ENCODE data around the gene SIAH3. TPM values are rescaled to one million over a fixed set of nuclear protein-coding genes. Genes with fewer than 3 reads are reported as not detected.
"Not testable (repeated sequence)": the region's sequence is repeated elsewhere in the genome, so short reads cannot be mapped to it uniquely, and the experiment has no call there.

SIAH3 gene
- total RNA-seq, 2 experiments from 2014 or later = 1.3 to 1.6 TPM

- no peak overlapping the region for H3K27ac ChIP-seq (ENCODE audit: low read depth in 1 of 2, low read length in 2 of 2)
- Mint-ChIP-seq H3K4me1 (ENCODE audit: low read depth) (peaks cover 9% of the 10 kb centered on the region), H3K27me3 (no peaks in the 10 kb centered on the region), H3K4me3 (no peak overlapping the region), H3K36me3 (ENCODE audit: low read depth) (peaks cover 4% of the 10 kb centered on the region), H3K27ac (no peak overlapping the region), H3K9me3 (no peaks in the 10 kb centered on the region)
- ATAC-seq (ENCODE audit: poor library complexity) = no peak
- intact Hi-C loops (cut with DNase I, micrococcal nuclease) = no loop called here
- no peaks in the 10 kb centered on the region for H3K4me1 ChIP-seq (ENCODE audit: insufficient read depth, low read length)
- no peak overlapping the region for H3K4me3 ChIP-seq (ENCODE audit: low read length)
- CTCF ChIA-PET = interaction anchor here (0.7 kb wide), 1 partner anchor 51 kb away, joined by 3 read pairs; no protein-coding TSS in a partner anchor
- no peak for DNase-seq
- POLR2A ChIA-PET = no interaction called here
- H3K36me3 ChIP-seq (ENCODE audit: insufficient read depth, low read length) = no peaks in the 10 kb centered on the region
- TF ChIP-seq CTCF (IDR thresholded peaks at IDR 0.05) = no peak
- no peaks in the 10 kb centered on the region for H3K27me3 ChIP-seq (ENCODE audit: control insufficient read depth in 1 of 2, insufficient read depth in 2 of 2, low read length in 2 of 2)
- H3K9me3 ChIP-seq (ENCODE audit: control insufficient read depth in 1 of 2, insufficient read depth in 1 of 2, low read length in 2 of 2) = no peaks in the 10 kb centered on the region
These were observed 88.1 kb downstream of the SIAH3 start for GRCh38 chr13:45763419-45763818.

DNA sequence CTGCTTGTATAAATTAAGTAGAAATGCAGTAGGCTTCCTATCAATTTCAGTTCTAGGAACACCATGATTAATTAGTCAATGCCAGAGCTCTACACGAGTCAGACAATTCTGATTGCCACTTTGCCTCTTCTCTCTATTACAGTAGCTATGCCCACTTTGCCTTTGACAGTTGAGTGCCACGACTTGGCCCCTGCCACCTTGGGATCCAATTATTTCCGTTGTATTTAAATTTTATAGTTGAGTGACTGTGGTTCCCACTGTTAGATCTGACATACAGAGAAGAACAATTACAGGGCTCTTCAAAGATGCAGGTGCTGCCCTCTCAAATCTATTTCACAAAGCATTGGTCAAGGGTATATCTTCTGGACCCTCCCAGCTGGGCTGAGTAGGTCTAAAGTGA lies 94.0 kb downstream of the SIAH3 start:
- DNase-seq; H3K4me3 ChIP-seq (ENCODE audit: low read length); POLR2A ChIA-PET; H3K4me3 Mint-ChIP-seq; H3K4me1 ChIP-seq (ENCODE audit: insufficient read depth, low read length); H3K27me3 ChIP-seq (ENCODE audit: control insufficient read depth in 1 of 2, insufficient read depth in 2 of 2, low read length in 2 of 2); H3K9me3 ChIP-seq (ENCODE audit: control insufficient read depth in 1 of 2, insufficient read depth in 1 of 2, low read length in 2 of 2); H3K36me3 Mint-ChIP-seq (ENCODE audit: low read depth); CTCF ChIA-PET; ATAC-seq (ENCODE audit: poor library complexity); H3K36me3 ChIP-seq (ENCODE audit: insufficient read depth, low read length); H3K27ac ChIP-seq (ENCODE audit: low read depth in 1 of 2, low read length in 2 of 2); H3K4me1 Mint-ChIP-seq (ENCODE audit: low read depth); H3K9me3 Mint-ChIP-seq; intact Hi-C loops (cut with DNase I, micrococcal nuclease); H3K27ac Mint-ChIP-seq; H3K27me3 Mint-ChIP-seq: not testable (repeated sequence)

DNA sequence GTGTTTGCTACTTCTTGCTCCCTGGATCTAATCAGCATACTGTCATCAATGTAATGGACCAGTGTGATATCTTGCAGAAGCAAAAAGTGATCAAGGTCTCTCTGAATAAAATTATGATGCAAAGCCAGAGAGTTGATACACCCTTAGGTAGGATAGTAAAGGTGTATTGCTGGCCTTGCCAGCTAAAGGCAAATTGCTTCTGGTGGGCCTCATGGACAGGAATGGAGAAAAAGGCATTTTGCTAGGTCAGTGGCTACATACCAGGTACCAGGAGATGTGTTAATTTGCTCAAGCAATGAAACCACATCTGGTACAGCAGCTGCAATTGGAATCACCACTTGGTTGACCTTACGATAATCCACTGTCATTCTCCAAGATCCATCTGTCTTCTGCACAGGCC lies 95.1 kb downstream of the SIAH3 start:
- DNase-seq; H3K4me3 Mint-ChIP-seq; intact Hi-C loops (cut with DNase I, micrococcal nuclease); H3K4me1 Mint-ChIP-seq (ENCODE audit: low read depth); H3K36me3 ChIP-seq (ENCODE audit: insufficient read depth, low read length); H3K4me3 ChIP-seq (ENCODE audit: low read length); H3K9me3 ChIP-seq (ENCODE audit: control insufficient read depth in 1 of 2, insufficient read depth in 1 of 2, low read length in 2 of 2); CTCF ChIA-PET; H3K4me1 ChIP-seq (ENCODE audit: insufficient read depth, low read length); ATAC-seq (ENCODE audit: poor library complexity); H3K27me3 Mint-ChIP-seq; H3K36me3 Mint-ChIP-seq (ENCODE audit: low read depth); H3K27me3 ChIP-seq (ENCODE audit: control insufficient read depth in 1 of 2, insufficient read depth in 2 of 2, low read length in 2 of 2); H3K27ac Mint-ChIP-seq; H3K27ac ChIP-seq (ENCODE audit: low read depth in 1 of 2, low read length in 2 of 2); H3K9me3 Mint-ChIP-seq; POLR2A ChIA-PET: not testable (repeated sequence)

DNA sequence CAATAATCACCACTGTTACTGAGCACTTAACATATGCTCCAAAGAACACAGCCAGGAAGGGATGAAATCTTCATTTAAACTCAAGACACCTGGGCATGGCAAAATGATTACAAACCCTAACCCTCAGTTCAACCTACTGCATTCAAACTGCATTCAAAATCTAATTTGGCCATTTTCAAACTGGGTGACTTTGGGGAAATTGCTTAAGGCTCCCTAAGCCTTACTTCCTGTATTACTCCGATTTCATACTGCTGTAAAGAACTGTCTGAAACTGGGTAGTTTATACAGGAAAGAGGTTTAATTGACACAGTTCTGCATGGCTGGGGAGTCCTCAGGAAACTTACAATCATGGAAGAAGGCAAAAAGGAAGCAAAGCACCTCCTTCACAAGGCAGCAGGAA lies 99.0 kb downstream of the SIAH3 start:
- Mint-ChIP-seq H3K27me3 (no peaks in the 10 kb centered on the region), H3K9me3 (peaks cover under 1% of the 10 kb centered on the region), H3K4me3 (no peak overlapping the region), H3K4me1 (ENCODE audit: low read depth) (no peaks in the 10 kb centered on the region), H3K36me3 (ENCODE audit: low read depth) (no peaks in the 10 kb centered on the region), H3K27ac (no peak overlapping the region)
- Histone ChIP-seq H3K9me3 (ENCODE audit: control insufficient read depth in 1 of 2, insufficient read depth in 1 of 2, low read length in 2 of 2) (no peaks in the 10 kb centered on the region), H3K27me3 (ENCODE audit: control insufficient read depth in 1 of 2, insufficient read depth in 2 of 2, low read length in 2 of 2) (no peaks in the 10 kb centered on the region), H3K4me1 (ENCODE audit: insufficient read depth, low read length) (no peaks in the 10 kb centered on the region), H3K36me3 (ENCODE audit: insufficient read depth, low read length) (no peaks in the 10 kb centered on the region), H3K4me3 (ENCODE audit: low read length) (no peak overlapping the region), H3K27ac (ENCODE audit: low read depth in 1 of 2, low read length in 2 of 2) (no peak overlapping the region)
- ATAC-seq (ENCODE audit: poor library complexity) (no peak), DNase-seq (no peak)
- ChIA-PET POLR2A (no interaction called here), CTCF (no interaction called here)
- TF ChIP-seq CTCF (IDR thresholded peaks at IDR 0.05) = no peak
- intact Hi-C loops (cut with DNase I, micrococcal nuclease) = no loop called here

Measured in CD4-positive, alpha-beta T cell (primary cell).